ENCODE results near the gene ERCC4.
"Not testable (repeated sequence)": the region's sequence is repeated elsewhere in the genome, so short reads cannot be mapped to it uniquely, and the experiment has no call there.

Gene ERCC4

GRCh38 chr16:13919683-13920509 lies at the start of gene ERCC4:
Gene ERCC4, plus strand, starts transcription at chr16:13920154. Its CDS starts 12 bp downstream, at chr16:13920166.
- FAIRE-seq: peak; percentile 99

- no peak for FAIRE-seq
Observed at GRCh38 chr16:13873835-13874438, 46.0 kb upstream of the ERCC4 start.

- FAIRE-seq: no peak
Observed at GRCh38 chr16:13875614-13876284, 44.2 kb upstream of the ERCC4 start.

GRCh38 chr16:13883276-13883675 lies 36.7 kb upstream of the ERCC4 start:
- no peak for FAIRE-seq

GRCh38 chr16:13883881-13884280 lies 36.1 kb upstream of the ERCC4 start:
- no peak for FAIRE-seq

- FAIRE-seq: no peak
Observed at GRCh38 chr16:13885700-13886099, 34.3 kb upstream of the ERCC4 start.

GRCh38 chr16:13886608-13887007 lies 33.3 kb upstream of the ERCC4 start:
- no peak for FAIRE-seq

GRCh38 chr16:13889323-13889722 lies 30.6 kb upstream of the ERCC4 start:
- FAIRE-seq: not testable (repeated sequence)

- no peak for FAIRE-seq
Observed at GRCh38 chr16:13892301-13892700, 27.7 kb upstream of the ERCC4 start.

- FAIRE-seq: no peak
Observed at GRCh38 chr16:13895516-13895915, 24.4 kb upstream of the ERCC4 start.

- FAIRE-seq: no peak
Observed at GRCh38 chr16:13896543-13897182, 23.3 kb upstream of the ERCC4 start.

- no peak for FAIRE-seq
Observed at GRCh38 chr16:13897806-13898205, 22.1 kb upstream of the ERCC4 start.

GRCh38 chr16:13898233-13898632 lies 21.7 kb upstream of the ERCC4 start:
- no peak for FAIRE-seq

GRCh38 chr16:13902052-13902451 lies 17.9 kb upstream of the ERCC4 start:
- no peak for FAIRE-seq

GRCh38 chr16:13902677-13903076 lies 17.3 kb upstream of the ERCC4 start:
- FAIRE-seq: no peak

GRCh38 chr16:13904179-13904691 lies 15.7 kb upstream of the ERCC4 start:
- no peak for FAIRE-seq

GRCh38 chr16:13904822-13905221 lies 15.1 kb upstream of the ERCC4 start:
- not testable (repeated sequence) for FAIRE-seq

GRCh38 chr16:13906168-13907089 lies 13.5 kb upstream of the ERCC4 start:
- no peak for FAIRE-seq

- FAIRE-seq: no peak
Observed at GRCh38 chr16:13907431-13907830, 12.5 kb upstream of the ERCC4 start.

- no peak for FAIRE-seq
Observed at GRCh38 chr16:13909069-13909468, 10.9 kb upstream of the ERCC4 start.

- no peak for FAIRE-seq
Observed at GRCh38 chr16:13909872-13910303, 10.1 kb upstream of the ERCC4 start.

GRCh38 chr16:13911306-13911705 lies 8.6 kb upstream of the ERCC4 start:
- FAIRE-seq: no peak

Measured in A204.1 (cell line).